ENCODE measurements around the gene RTN4R. TPM values are rescaled to one million over a fixed set of nuclear protein-coding genes. Genes with fewer than 3 reads are reported as not detected.
"Not testable (repeated sequence)": the region's sequence is repeated elsewhere in the genome, so short reads cannot be mapped to it uniquely, and the experiment has no call there.

Gene RTN4R
- total RNA-seq = under 0.01 and 0.29 TPM in 2 replicates

DNA sequence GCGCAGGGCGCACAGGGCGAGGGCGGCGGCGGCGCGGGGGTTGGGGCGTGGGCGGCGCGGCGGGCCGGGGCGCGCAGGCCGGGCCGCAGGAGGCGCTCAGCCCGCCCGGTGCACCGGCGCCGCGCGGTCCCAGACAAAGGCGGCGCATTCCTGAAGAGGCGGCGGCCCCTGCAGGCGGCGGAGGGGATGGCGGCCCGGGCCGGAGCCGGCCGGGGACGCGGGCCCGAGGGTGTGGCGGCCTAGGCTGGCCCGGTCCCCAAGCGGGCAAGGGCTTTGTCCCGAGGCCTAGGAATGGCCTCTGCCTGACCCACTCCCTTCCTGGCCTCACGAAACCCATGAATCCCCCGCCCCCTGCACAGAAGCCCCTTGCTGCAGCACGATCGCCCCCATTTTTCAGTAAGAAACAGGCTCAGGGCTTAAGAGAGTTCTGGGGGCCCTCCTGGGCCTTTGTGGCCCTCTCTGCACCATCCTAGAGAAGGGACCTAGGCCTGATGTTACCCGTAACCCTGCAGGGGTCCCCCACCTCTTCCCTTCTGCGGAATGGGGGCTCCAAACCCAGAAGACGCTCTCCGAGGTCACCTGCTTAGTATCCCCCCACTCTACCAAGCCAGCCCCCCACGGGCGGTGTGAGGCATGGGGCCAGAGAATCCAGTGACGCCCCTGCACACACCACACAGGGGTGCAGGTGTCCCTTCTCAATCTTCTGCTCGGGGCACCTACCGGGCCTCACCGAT lies at the start of gene RTN4R:
RTN4R (minus strand) TSS at position 40 of the 734 bp plus-strand sequence. CDS start 226 bp downstream, outside the sequence.
- Histone ChIP-seq H3K27ac (ENCODE audit: low read depth, low read length) (no peak within 1 kb of the TSS), H4K20me1 (ENCODE audit: insufficient read depth, low read length) (no peaks in the 10 kb centered on the region), H3K4me1 (ENCODE audit: insufficient read depth, low read length) (no peaks in the 10 kb centered on the region), H3K27me3 (ENCODE audit: insufficient read depth, low read length) (peaks cover 6% of the 10 kb centered on the region), H3K9me3 (ENCODE audit: low read depth, low read length) (no peaks in the 10 kb centered on the region), H3K4me3 (ENCODE audit: insufficient read depth, low read length) (no peak within 1 kb of the TSS), H3K4me2 (ENCODE audit: insufficient read depth, low read length) (peak within 1 kb of the TSS; percentile 43), H3K36me3 (ENCODE audit: insufficient read depth, low read length) (no peaks in the 10 kb centered on the region), H3K79me2 (ENCODE audit: insufficient read depth, low read length) (no peaks in the 10 kb centered on the region), H2AFZ (ENCODE audit: low read length) (no peak within 1 kb of the TSS)
- DNase-seq (ENCODE audit: insufficient read length, low spot score, missing footprints) = peak; percentile 96
- TF ChIP-seq, protein P1, sequence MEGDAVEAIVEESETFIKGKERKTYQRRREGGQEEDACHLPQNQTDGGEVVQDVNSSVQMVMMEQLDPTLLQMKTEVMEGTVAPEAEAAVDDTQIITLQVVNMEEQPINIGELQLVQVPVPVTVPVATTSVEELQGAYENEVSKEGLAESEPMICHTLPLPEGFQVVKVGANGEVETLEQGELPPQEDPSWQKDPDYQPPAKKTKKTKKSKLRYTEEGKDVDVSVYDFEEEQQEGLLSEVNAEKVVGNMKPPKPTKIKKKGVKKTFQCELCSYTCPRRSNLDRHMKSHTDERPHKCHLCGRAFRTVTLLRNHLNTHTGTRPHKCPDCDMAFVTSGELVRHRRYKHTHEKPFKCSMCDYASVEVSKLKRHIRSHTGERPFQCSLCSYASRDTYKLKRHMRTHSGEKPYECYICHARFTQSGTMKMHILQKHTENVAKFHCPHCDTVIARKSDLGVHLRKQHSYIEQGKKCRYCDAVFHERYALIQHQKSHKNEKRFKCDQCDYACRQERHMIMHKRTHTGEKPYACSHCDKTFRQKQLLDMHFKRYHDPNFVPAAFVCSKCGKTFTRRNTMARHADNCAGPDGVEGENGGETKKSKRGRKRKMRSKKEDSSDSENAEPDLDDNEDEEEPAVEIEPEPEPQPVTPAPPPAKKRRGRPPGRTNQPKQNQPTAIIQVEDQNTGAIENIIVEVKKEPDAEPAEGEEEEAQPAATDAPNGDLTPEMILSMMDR (IDR thresholded peaks at IDR 0.05; ENCODE audit: extremely low read depth, low read depth, low read length) = peak; percentile 40

DNA sequence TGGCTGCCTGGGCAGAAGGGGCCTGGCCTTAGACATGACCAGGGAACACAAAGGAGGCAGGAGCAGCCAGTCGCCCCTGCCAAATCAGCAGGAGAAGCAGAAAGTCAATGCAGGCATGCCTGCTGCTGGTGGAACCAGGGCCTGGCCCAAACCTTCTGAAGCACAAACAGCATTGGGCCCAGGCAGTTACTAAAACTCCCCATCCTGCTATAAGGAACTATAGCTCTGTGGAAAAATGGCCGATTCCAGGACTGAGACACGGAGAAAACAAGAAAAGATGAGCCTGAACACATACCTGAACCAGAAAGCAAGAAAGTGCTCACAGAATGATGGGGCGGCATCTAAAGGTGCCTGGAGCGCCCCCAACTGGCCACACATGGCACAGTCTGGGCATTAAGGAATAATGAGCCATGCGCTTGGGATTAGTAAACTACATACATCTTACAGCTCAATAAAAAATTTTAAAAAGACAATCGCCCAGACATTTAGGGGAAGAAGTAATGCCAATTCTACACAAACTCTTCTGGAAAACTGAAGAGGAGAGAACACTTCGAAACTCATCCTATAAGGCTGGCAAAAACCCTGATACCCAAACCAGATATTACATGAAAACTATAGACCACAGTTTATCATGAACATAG lies 49.4 kb upstream of the RTN4R start:
- not testable (repeated sequence) for H2AFZ ChIP-seq (ENCODE audit: low read length); H3K36me3 ChIP-seq (ENCODE audit: insufficient read depth, low read length); H3K4me2 ChIP-seq (ENCODE audit: insufficient read depth, low read length); H3K27ac ChIP-seq (ENCODE audit: low read depth, low read length); H3K9me3 ChIP-seq (ENCODE audit: low read depth, low read length); H3K27me3 ChIP-seq (ENCODE audit: insufficient read depth, low read length); H3K4me3 ChIP-seq (ENCODE audit: insufficient read depth, low read length)
- TF ChIP-seq, protein P1 (IDR thresholded peaks at IDR 0.05; ENCODE audit: extremely low read depth, low read depth, low read length) = peak; percentile 65
- H4K20me1 ChIP-seq (ENCODE audit: insufficient read depth, low read length) = peaks cover 11% of the 10 kb centered on the region
- peaks cover 38% of the 10 kb centered on the region for H3K79me2 ChIP-seq (ENCODE audit: insufficient read depth, low read length)
- DNase-seq (ENCODE audit: insufficient read length, low spot score, missing footprints) = peak; percentile 22
- peaks cover 18% of the 10 kb centered on the region for H3K4me1 ChIP-seq (ENCODE audit: insufficient read depth, low read length)

DNA sequence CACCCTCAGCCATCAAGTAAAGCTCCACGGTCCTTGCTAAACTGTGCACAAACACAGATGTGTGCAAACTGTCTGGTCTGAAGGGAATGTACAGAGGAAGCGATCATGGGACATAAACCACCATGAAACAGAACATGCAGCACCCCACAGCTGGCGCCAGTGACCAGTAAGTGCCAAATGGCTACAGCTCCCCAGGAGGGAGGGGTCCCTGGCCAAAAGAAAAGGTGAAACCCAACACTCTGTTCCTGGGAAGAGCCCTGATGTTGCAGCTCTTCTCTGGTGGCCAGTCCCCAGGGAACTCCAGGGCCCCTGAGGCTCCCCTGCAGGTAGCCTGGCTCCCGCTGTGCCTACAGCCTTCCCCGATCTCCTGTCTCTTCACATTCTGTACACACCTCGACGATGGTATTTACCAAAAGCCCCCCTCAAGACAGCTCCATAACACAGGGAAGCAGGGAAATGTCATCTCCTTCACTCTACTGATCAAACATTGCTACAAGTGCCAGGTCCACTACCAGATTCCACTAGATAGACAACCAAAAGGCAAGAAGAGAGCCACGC lies 48.8 kb upstream of the RTN4R start:
- no peaks in the 10 kb centered on the region for H3K27me3 ChIP-seq (ENCODE audit: insufficient read depth, low read length)

More for the DNA sequence above, 48.8 kb upstream of the RTN4R start:
- Histone ChIP-seq H3K79me2 (ENCODE audit: insufficient read depth, low read length) (peaks cover 35% of the 10 kb centered on the region), H4K20me1 (ENCODE audit: insufficient read depth, low read length) (peaks cover 11% of the 10 kb centered on the region), H3K4me3 (ENCODE audit: insufficient read depth, low read length) (no peak overlapping the region), H3K27ac (ENCODE audit: low read depth, low read length) (no peak overlapping the region), H3K36me3 (ENCODE audit: insufficient read depth, low read length) (no peaks in the 10 kb centered on the region), H3K4me1 (ENCODE audit: insufficient read depth, low read length) (peaks cover 18% of the 10 kb centered on the region), H3K9me3 (ENCODE audit: low read depth, low read length) (no peaks in the 10 kb centered on the region), H2AFZ (ENCODE audit: low read length) (no peak overlapping the region), H3K4me2 (ENCODE audit: insufficient read depth, low read length) (no peak overlapping the region)
- peak; percentile 66 for DNase-seq (ENCODE audit: insufficient read length, low spot score, missing footprints)
- TF ChIP-seq, protein P1 (IDR thresholded peaks at IDR 0.05; ENCODE audit: extremely low read depth, low read depth, low read length) = no peak

Measured in osteoblast (primary cell).